CD14-positive monocyte (primary cell): ENCODE data around the gene ATXN1. TPM values are rescaled to one million over a fixed set of nuclear protein-coding genes. Genes with fewer than 3 reads are reported as not detected.

Experiments used
- DNase-seq, 3 donors: peaks; one replicate each; pipeline ENCODE4 v3.0.0-alpha.2; 2011 to 2022
- H2AFZ ChIP-seq: 2 replicates; pipeline ENCODE4 v1.6.0; 2012; ENCODE audit warnings: mild to moderate bottlenecking, low read depth, low read length, inconsistent platforms; ENCODE audit not compliant: insufficient read depth, poor library complexity, severe bottlenecking
- H3K27ac ChIP-seq, 2 donors: 1 replicate in 1 of 2; 2 replicates in 1 of 2; pipeline ENCODE4 v1.5.1; 2012 to 2013; ENCODE audit warnings: low read length in 2 of 2, control low read depth in 1 of 2, inconsistent platforms in 1 of 2, low read depth in 1 of 2, mild to moderate bottlenecking in 1 of 2
- H3K27me3 ChIP-seq, 2 donors: one replicate each; pipeline versions ENCODE4 v1.6.0 to v1.6.1; 2011 to 2013; ENCODE audit warnings: low read length in 2 of 2; ENCODE audit not compliant: control insufficient read depth in 2 of 2, insufficient read depth in 2 of 2
- H3K36me3 ChIP-seq, 2 donors: replicated peaks in 1 of 2; 1 replicate in 1 of 2; 2 replicates in 1 of 2; pipeline versions ENCODE4 v1.5.1 to v1.6.1; 2012 to 2013; ENCODE audit warnings: low read length in 2 of 2, control low read depth in 1 of 2, inconsistent platforms in 1 of 2, mild to moderate bottlenecking in 1 of 2; ENCODE audit not compliant: insufficient read depth in 2 of 2, control insufficient read depth in 1 of 2
- H3K4me1 ChIP-seq, 2 donors: 1 replicate in 1 of 2; 2 replicates in 1 of 2; pipeline versions ENCODE4 v1.5.1 to v1.6.1; 2012 to 2013; ENCODE audit warnings: low read length in 2 of 2, control low read depth in 1 of 2, inconsistent platforms in 1 of 2, mild to moderate bottlenecking in 1 of 2, moderate library complexity in 1 of 2; ENCODE audit not compliant: insufficient read depth in 2 of 2, control insufficient read depth in 1 of 2
- H3K4me2 ChIP-seq: replicated peaks from 2 replicates; pipeline ENCODE3; 2012; ENCODE audit warnings: low read length, moderate library complexity, mild to moderate bottlenecking; ENCODE audit not compliant: poor library complexity, severe bottlenecking; ENCODE audit errors: extremely low read depth
- H3K4me3 ChIP-seq, 3 experiments: fragments of 200-600 bp in 1 of 3; sonication (generic) in 1 of 3; replicated peaks in 1 of 3; 1 replicate in 2 of 3; 2 replicates in 1 of 3; pipeline ENCODE4 v1.5.1; 2011 to 2013; ENCODE audit warnings: low read length in 3 of 3, mild to moderate bottlenecking in 3 of 3, control low read depth in 2 of 3, low read depth in 2 of 3, inconsistent platforms in 1 of 3, moderate library complexity in 1 of 3
- H3K79me2 ChIP-seq: 2 replicates; pipeline ENCODE4 v1.6.0; 2012; ENCODE audit warnings: mild to moderate bottlenecking, control low read depth, inconsistent platforms, low read length, moderate library complexity; ENCODE audit not compliant: insufficient read depth
- H3K9ac ChIP-seq: 2 replicates; pipeline ENCODE4 v1.6.0; 2017; ENCODE audit warnings: low read length, mild to moderate bottlenecking; ENCODE audit not compliant: insufficient read depth, poor library complexity, severe bottlenecking
- H3K9me3 ChIP-seq, 2 donors: replicated peaks in 1 of 2; 1 replicate in 1 of 2; 2 replicates in 1 of 2; pipeline versions ENCODE4 v1.5.1 to v1.6.1; 2012 to 2013; ENCODE audit warnings: low read length in 2 of 2, control low read depth in 1 of 2; ENCODE audit not compliant: control insufficient read depth in 1 of 2, insufficient read depth in 1 of 2
- H4K20me1 ChIP-seq: 2 replicates; pipeline ENCODE4 v1.6.0; 2012; ENCODE audit warnings: mild to moderate bottlenecking, low read length, control low read depth, moderate library complexity; ENCODE audit not compliant: insufficient read depth
- H3K27ac Mint-ChIP-seq, 7 donors: one replicate each; pipeline ENCODE4 v1.8.0; 2020; ENCODE audit warnings: mild to moderate bottlenecking in 7 of 7, mixed read lengths in 7 of 7, moderate library complexity in 6 of 7, inconsistent platforms in 2 of 7
- H3K27me3 Mint-ChIP-seq, 3 donors: one replicate each; pipeline ENCODE4 v1.8.0; 2021 to 2022; ENCODE audit warnings: low read depth in 3 of 3, mild to moderate bottlenecking in 3 of 3, mixed read lengths in 3 of 3, moderate library complexity in 3 of 3, inconsistent platforms in 1 of 3
- H3K36me3 Mint-ChIP-seq, 2 donors: one replicate each; pipeline ENCODE4 v1.8.0; 2020; ENCODE audit warnings: mixed read lengths in 2 of 2, inconsistent platforms in 1 of 2, mild to moderate bottlenecking in 1 of 2
- H3K4me1 Mint-ChIP-seq: one replicate; pipeline ENCODE4 v1.8.0; 2020; ENCODE audit warnings: mild to moderate bottlenecking, mixed read lengths
- H3K4me3 Mint-ChIP-seq, 2 donors: one replicate each; pipeline ENCODE4 v1.8.0; 2020; ENCODE audit warnings: mild to moderate bottlenecking in 2 of 2, mixed read lengths in 2 of 2, moderate library complexity in 1 of 2
- H3K9me3 Mint-ChIP-seq, 7 donors: one replicate each; pipeline ENCODE4 v1.8.0; 2020 to 2022; ENCODE audit warnings: mixed read lengths in 7 of 7, mild to moderate bottlenecking in 6 of 7, moderate library complexity in 6 of 7, inconsistent platforms in 2 of 7
- WGBS: methylation state at CpG from one replicate; pipeline ENCODE4 v1.1.5; 2013; ENCODE audit warnings: missing lambda C conversion rate; ENCODE audit not compliant: insufficient coverage; 5-methylcytosine and 5-hydroxymethylcytosine counted together
- intact Hi-C, 2 donors: fragments of 100-400 bp; cut with micrococcal nuclease; formaldehyde crosslinking; loops; one replicate each; pipeline versions ENCODE4 v1.15.0 to v1.15.1; 2023
- polyA plus RNA-seq, 3 donors: library from polyadenylated mRNA; depleted of rRNA in 1 of 3; unstranded in 2 of 3; stranded (reverse) in 1 of 3; fragments of 300-500 nt in 2 of 3; fragments of >200 nt in 1 of 3; fragmentation: Illumina TruSeq in 2 of 3; gene quantifications; 1 replicate in 2 of 3; 2 replicates in 1 of 3; pipeline ENCODE4 v1.2.3, GENCODE V29; 2012 to 2021
- TF ChIP-seq, protein P1 (sequence below): fragments of 200-600 bp; IDR thresholded peaks from one replicate; pipeline ENCODE4 v1.8.0; 2022; ENCODE audit warnings: antibody characterized with exemption, mild to moderate bottlenecking

ATXN1 gene
- polyA plus RNA-seq, 3 donors: 8.8 to 19.1 (median 10.9) TPM

DNA sequence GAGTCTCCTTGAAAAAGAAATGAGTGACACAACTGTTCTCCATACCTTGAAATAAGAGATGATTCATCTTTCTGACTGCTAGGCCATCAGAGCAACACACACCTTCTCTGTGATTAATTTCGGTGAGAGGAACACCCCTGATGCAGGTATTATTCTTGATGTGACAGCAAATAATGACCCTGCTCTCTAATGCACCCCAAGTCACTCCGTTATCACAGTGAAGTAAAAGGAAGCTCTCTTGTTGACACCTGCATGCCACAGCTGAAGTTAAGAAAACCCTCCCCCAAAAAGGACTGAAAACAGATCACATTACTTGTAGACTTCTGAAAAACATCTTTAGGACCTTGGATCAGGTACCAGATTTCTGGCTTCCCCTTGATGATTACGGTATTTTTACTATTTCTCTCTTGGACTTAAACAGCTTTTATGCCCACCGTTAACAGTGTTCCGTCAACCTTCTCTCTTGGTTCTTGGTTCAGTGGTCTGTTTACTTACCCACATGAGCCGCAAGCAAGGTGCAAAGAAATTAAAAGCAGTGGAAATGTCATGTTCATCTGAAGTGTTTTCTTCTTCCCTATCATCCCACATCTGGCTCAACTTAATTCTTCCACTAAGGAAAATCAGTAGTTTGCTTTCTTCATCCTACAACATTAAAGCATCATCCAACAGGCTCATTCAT, 273.1 kb downstream of the ATXN1 start:
- H3K9ac ChIP-seq: no peak overlapping the region
- H3K27ac ChIP-seq: no peak overlapping the region
- H3K27me3 Mint-ChIP-seq: no peaks in the 10 kb centered on the region
- TF ChIP-seq, protein P1, sequence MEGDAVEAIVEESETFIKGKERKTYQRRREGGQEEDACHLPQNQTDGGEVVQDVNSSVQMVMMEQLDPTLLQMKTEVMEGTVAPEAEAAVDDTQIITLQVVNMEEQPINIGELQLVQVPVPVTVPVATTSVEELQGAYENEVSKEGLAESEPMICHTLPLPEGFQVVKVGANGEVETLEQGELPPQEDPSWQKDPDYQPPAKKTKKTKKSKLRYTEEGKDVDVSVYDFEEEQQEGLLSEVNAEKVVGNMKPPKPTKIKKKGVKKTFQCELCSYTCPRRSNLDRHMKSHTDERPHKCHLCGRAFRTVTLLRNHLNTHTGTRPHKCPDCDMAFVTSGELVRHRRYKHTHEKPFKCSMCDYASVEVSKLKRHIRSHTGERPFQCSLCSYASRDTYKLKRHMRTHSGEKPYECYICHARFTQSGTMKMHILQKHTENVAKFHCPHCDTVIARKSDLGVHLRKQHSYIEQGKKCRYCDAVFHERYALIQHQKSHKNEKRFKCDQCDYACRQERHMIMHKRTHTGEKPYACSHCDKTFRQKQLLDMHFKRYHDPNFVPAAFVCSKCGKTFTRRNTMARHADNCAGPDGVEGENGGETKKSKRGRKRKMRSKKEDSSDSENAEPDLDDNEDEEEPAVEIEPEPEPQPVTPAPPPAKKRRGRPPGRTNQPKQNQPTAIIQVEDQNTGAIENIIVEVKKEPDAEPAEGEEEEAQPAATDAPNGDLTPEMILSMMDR: no peak
- H3K4me1 Mint-ChIP-seq: peaks cover 13% of the 10 kb centered on the region
- no peak overlapping the region for H3K27ac Mint-ChIP-seq
- no peaks in the 10 kb centered on the region for H3K27me3 ChIP-seq
- no peaks in the 10 kb centered on the region for H3K79me2 ChIP-seq
- no peak overlapping the region for H2AFZ ChIP-seq
- H3K9me3 Mint-ChIP-seq: peaks cover 0 to 6% (median 5%) of the 10 kb centered on the region in 7 donors
- intact Hi-C loops: no loop called here
- peaks cover 2 to 5% of the 10 kb centered on the region in 2 donors for H3K9me3 ChIP-seq
- no peak for DNase-seq
- H3K4me2 ChIP-seq: no peak overlapping the region
- H3K4me1 ChIP-seq: no peaks in the 10 kb centered on the region
- H4K20me1 ChIP-seq: peaks cover 31% of the 10 kb centered on the region
- H3K36me3 Mint-ChIP-seq: peaks cover 42 to 45% of the 10 kb centered on the region in 2 donors
- no peak overlapping the region for H3K4me3 Mint-ChIP-seq
- WGBS: 94% methylated on average over 3 of the region's 6 CpGs
- H3K4me3 ChIP-seq: no peak overlapping the region
- H3K36me3 ChIP-seq: peaks cover 18 to 44% of the 10 kb centered on the region in 2 donors

DNA sequence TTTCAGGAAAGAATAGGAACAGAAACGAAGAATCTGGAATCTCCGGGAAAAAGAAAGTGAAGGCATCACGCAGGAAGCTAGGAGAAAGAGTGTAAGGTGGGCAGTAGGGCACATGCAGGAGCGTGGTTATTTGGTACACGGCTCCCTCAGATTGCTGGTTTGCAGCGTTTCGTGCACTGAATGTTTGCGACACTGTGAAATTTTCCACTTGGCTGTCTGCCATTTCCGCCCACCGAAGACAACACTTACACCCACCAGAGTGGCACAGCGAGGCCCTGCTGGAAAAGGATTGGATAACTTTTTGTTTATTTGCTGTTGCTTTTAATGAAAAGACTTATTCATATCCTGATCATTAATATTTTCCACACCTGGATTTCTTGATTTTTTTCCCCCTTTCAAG, 274.6 kb downstream of the ATXN1 start:
- Histone ChIP-seq H3K4me2 (no peak overlapping the region), H3K4me3 (no peak overlapping the region), H3K79me2 (no peaks in the 10 kb centered on the region), H3K27me3 (no peaks in the 10 kb centered on the region), H3K9me3 (peaks cover 5 to 11% of the 10 kb centered on the region in 2 donors), H3K27ac (no peak overlapping the region), H3K4me1 (no peaks in the 10 kb centered on the region), H4K20me1 (peaks cover 26% of the 10 kb centered on the region), H2AFZ (no peak overlapping the region), H3K36me3 (peaks cover 20 to 55% of the 10 kb centered on the region in 2 donors), H3K9ac (no peak overlapping the region)
- Mint-ChIP-seq H3K27me3 (no peaks in the 10 kb centered on the region), H3K4me3 (no peak overlapping the region), H3K9me3 (peaks cover 0 to 14% (median 8%) of the 10 kb centered on the region in 7 donors), H3K27ac (no peak overlapping the region), H3K36me3 (peaks cover 49 to 52% of the 10 kb centered on the region in 2 donors), H3K4me1 (peaks cover 8% of the 10 kb centered on the region)
- no peak for DNase-seq
- TF ChIP-seq, protein P1: no peak
- intact Hi-C loops: no loop called here
- WGBS: 100% methylated on average over 3 of the region's 11 CpGs
